Right hindlimb (tissue), 1 donor: Measurements from ENCODE around the gene TSPAN3.

Experiments used
- DNase-seq: peaks from one replicate; pipeline ENCODE4 v3.0.0-alpha.2; 2018

TSPAN3 gene

DNA sequence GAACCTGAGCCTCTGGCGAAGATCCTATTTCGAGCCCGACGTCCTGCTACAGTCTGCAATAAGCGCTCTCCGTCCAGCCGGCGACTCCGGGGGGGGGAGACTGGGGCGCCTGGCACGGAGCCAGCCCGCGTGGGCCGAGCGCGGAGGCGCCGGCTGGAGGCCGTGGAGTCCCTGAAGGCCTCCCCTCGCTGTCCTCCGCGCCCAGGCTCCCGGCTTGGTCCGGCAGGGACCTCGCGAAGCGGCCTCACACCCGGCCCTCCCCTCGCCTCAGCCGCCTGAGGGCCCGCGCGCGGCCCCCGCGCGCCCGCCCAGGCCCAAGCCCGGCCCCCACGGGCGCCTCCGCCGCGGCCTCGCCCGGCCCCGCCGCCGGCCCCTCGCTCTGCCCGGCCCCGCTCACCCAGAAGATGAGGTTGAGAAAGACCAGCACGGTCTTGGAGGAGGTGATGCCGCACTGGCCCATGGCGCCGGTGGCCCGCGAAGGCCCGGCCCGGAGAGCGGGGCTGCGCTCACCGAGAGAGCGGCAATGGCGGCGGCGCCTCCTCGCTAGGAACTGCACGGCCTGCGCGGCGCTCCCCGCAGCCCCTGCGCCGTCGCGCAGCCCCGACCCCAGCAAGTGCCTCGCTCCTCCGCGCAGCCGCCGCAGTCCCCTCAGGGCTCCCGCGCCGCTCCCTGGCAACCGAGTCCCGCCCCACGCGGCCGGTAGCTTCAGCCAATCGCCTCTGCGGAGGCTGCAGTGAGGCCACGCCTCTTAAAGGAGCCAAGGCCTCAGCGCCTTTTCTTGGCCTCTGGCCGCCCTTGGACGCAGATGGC lies at the start of gene TSPAN3:
TSPAN3 (minus strand) TSS at position 615 of the 810 bp plus-strand sequence; CDS start at position 460, 155 bp downstream.
- DNase-seq: peak; percentile 97

DNA sequence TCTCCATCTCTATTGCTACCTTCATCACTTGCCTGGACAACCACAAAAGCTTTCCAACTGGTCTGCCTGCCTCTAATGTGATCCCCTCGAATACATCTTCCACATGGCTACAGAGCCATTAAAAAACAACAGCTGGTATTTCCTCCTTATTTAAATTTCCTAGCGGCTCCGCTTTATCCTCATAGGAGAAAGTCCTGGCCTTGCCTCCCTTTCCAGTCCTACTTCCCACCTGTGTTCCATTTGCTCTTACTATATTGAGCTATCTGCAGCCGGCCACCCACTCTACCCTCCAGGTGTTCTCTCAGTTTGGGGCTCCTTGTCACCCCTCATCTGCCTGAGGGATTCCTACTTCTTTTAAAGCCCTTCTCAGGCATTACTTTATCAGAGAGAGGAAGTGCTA lies 49.7 kb upstream of the TSPAN3 start:
- DNase-seq: no peak

GRCh38 chr15:77119446-77119845 lies 48.5 kb upstream of the TSPAN3 start:
- no peak for DNase-seq

- peak; percentile 72 for DNase-seq
Observed at GRCh38 chr15:77118882-77119321, 48.0 kb upstream of the TSPAN3 start.

DNA sequence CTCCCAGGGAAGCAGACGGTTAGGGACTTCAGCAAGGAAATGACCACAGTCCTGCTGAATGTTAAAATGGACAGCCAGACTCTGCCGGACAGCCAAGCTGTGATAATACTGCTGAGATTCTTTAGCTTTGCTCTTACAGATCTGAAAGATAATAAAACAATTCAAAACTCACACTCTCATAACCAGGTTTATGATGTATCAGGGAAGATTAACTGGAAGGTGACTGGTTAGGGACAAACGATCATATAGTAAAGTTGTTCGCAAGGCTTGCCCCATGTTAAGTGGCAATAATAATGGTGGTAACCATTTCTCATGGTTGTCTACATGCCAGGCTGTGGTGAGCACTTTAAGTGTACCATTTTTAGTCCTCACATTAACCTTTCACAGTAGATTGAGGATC lies 44.3 kb upstream of the TSPAN3 start:
- DNase-seq: no peak

GRCh38 chr15:77112838-77113504 lies 42.1 kb upstream of the TSPAN3 start:
- DNase-seq: no peak

GRCh38 chr15:77111789-77112188 lies 40.9 kb upstream of the TSPAN3 start:
- DNase-seq: no peak

DNA sequence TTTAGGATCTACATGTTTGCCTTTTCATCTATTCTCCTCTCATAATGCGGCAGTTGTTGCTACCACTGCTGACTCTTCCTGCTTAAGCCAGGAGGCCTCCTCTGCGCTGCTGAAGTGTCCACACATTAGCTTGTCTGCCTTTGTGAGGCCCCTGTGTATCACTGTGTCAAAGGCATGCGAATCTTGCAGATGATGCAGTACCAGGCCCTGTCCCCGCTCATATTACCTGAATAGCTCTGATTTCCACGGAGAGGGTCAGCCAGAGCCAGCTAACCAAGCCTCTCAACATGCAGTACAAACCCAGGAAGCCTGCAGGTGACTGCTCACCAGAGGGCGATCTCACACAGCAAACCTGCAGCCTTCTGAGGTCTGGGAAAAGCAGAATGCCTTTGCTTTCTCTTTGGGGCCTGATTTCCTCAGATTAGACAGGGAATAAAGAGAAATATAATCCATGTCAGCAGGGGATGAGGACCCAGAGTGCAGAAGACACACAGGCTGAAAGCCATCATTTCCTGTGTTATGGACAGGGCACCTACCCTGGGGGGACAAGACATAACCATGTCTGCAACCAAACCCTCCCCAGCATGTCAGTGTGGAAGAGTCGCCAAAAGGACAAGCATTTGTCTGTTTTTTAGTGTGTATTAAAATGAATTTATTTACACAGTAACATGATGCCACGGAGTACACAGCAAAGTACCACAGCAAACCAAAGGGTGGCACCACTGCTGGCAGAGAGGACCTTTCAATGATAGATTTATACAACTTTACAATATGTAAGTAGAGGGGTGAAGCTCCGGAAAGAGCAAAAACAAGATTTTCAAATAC lies 36.8 kb upstream of the TSPAN3 start:
- peak; percentile 84 for DNase-seq

DNA sequence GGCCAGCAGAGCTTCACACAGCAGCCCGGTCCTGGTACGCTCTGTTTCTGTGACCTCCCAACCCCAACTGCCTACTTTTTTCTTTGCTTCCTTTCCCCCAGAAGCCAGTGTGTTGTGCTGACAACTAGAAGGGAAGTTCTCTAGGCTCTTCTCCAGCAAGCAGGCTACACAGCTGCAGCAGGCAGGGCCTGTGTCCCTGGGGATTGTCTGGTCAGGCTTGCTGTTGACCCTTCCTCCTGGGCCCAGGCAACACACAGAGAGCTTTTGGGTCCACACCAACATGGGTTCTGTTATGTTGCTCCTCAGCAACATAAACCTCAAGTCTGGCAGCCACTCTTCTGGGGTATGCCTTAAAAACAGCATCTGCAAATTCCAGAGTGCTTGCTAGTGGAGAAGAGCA lies 36.2 kb upstream of the TSPAN3 start:
- peak; percentile 70 for DNase-seq

GRCh38 chr15:77104155-77104554 lies 33.2 kb upstream of the TSPAN3 start:
- DNase-seq: no peak

DNA sequence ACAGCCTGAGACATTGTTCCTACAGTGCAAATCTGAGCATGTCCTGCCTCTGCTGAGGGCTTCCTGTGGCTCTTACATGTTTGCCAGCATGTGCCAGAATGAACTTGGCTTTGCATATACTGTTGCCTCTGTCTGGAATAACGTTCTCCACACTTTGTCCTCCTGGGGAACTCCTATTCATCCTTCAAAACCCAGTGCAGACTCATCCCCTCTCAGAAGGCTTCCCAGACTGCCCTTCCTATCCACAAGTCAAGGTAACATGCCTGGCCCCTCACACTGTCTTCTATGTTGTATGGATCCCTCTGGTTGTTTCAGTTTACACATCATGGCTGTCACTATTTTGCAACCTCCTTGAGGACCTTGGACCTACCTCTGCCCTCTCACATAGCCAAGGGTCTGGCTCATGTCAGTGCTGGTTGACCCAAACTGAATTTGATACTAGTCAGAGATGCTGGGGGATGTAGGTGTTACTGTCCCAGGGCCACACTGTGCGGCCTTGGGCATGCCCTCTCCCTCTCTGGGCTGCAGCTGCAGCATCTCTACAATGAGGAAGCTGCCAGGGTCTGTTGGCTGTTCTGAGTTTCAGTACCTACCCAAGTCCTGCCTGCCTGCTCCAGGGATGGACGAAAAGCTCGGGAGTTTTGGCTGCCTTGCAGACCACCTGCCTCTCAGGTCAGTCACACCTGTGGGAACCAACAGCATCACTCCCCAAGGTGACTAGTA lies 29.0 kb upstream of the TSPAN3 start:
- no peak for DNase-seq

DNA sequence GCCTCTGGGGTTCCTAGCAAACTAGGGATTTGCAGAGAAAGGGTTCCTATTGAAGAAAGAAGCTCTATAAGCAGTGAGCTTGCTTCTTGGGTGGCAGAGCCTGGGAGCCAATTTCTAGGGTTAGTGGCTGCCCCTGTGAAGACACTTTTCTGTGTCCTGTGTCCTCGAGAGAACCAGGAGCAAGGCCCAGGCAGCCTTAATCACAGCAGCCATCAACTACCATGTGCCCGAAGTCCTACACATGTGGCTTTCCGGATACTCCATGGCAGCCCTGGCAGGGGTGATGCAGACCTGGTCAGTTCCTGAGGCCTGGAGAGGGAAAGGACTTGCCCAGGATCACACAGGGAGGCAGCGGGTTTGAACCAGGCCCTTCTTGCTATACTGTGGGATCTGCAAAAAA lies 27.7 kb upstream of the TSPAN3 start:
- no peak for DNase-seq

- DNase-seq: no peak
Observed at GRCh38 chr15:77097921-77098320, 27.0 kb upstream of the TSPAN3 start.

DNA sequence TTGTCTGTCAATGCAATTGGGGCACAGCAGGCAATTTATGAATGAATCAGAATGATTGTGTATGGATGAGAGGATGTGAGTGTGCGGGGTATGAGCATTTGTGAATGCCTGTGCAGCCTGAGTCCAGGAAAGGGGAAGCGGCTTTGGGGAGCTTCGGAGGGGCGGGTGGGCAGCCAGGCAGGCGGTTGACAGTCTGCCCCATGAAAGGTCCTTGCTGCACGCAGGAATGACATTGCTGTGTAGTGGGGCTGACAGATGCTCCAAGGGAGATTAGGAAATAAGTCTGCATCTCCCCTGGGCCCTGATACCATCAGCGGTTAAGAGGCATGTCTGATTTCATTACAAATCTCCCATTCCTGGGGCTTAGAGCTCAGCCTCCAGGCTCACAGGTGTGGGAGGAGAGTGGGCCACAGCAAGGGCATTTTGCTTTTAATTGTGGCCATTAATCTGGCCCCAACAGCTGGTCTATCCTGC lies 26.4 kb upstream of the TSPAN3 start:
- DNase-seq: no peak

DNA sequence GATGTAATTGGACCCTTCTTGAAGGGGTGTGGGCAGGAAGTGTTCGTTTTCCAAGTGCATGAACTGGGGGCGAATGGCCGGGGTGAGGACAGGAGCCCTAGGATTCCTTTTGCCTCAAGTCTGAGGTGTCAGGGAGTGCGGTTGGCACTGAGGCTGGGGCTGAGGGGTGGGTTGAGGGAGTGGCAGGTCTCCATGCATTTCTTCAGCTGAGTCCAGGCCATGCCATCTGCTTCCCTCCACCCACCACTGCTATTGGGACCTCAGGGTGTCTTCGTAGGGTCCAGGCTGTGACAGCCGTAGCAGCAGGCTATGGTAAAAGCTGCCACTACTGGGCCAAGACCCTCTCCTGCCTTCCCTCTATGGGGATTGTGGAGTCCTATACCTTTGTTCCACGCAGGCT lies 25.6 kb upstream of the TSPAN3 start:
- no peak for DNase-seq

GRCh38 chr15:77096138-77096537 lies 25.2 kb upstream of the TSPAN3 start:
- no peak for DNase-seq

DNA sequence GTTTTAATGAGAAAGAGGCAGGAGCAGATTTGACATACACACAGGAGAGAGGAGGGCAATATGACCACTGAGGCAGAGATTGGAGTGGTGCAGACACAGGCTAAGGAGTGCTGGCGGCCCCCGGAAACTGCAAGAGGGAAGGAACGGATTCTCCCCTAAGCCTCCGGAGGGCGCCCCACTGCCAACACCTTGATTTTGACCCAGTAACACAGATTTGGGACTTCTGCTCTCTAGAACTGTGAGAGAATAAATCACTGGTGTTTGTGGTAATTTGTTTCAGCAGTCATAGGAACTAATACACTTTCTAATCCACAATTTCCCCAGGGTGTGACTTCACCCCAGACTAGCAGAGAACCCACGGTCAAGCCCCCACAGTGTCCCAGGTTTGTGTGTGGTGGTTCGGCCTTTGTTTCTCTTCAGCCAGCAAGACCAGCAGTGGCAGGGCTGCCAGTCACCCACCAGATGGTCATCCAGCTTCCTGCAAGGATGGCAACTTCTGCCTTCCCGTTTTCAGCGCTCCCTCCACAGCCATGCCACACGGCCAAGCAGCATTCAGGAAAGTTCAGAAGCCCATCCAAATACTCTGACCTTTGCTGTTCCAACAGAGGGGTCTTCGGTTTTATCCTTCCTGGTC lies 23.6 kb upstream of the TSPAN3 start:
- no peak for DNase-seq

DNA sequence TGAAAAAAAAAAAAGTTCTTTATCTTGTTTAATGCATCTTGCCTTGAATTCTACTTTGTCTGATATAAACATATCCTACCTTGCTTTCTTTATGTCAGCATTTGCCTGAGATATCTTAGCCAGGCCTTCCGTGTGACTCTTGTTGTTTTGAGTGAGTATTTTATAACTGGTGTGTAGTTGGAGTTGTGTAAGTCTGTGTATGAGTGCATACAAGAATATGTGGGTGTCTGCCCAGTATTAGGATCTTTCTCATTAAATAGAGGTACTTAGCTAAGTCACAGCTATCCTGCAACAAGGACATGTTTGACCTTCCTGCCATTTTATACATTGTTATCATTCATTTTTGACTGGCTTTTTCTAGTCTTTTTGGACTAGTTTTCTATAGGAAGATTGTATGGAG lies 22.5 kb upstream of the TSPAN3 start:
- DNase-seq: no peak

- no peak for DNase-seq
Observed at GRCh38 chr15:77091097-77091496, 20.2 kb upstream of the TSPAN3 start.

- DNase-seq: no peak
Observed at GRCh38 chr15:77087213-77087612, 16.3 kb upstream of the TSPAN3 start.

DNA sequence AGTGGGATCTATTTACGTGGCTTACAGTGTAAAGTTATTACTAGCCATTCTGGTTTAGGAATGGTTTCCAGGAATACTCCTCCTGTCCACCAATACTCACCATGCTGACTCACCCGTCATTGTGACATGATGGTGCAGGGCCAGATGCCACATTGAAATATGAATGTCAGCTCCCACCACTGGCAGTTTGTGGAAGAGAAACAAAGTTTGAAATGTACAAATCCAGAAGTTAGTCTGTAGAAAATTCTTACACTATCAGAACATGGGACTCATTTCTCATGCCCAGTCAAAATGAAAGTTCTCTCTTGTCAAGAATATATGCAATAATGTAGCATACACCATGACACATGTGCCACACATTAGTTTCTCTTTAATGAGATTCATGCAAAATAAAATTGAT lies 14.4 kb upstream of the TSPAN3 start:
- DNase-seq: no peak

DNA sequence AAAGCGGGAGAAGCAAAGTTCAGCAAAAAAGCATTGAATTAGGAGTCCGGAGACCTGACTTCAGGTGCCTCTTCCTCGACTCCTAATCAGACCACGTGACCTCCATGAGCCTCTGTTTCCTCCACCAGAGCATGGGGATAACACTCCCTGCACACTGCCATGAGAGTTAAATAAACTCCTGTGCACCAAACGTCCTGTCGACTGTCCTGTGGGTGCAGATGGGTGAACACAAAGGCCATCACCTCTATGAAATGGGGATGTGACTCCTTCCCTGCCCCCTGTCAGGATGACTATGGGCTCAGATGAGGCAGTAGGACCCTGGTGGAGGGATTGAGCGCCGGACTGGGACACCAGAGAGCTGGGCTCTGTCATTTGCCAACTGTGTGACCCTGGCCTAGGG lies 13.5 kb upstream of the TSPAN3 start:
- no peak for DNase-seq
